Activated naive CD4-positive, alpha-beta T cell treated with anti-CD3 and anti-CD28 coated beads, Interleukin-2, amount 50 U/mL, for 72 hours (primary cell): ENCODE data around the gene SFI1. TPM values are rescaled to one million over a fixed set of nuclear protein-coding genes. Genes with fewer than 3 reads are reported as not detected.
"Not testable (repeated sequence)": the region's sequence is repeated elsewhere in the genome, so short reads cannot be mapped to it uniquely, and the experiment has no call there.

Experiments
- ATAC-seq, 2 donors: fragments of 150-1000 bp; cut with Tn5 transposase; 2 replicates each; pipeline ENCODE4 v1.10.0; 2021; ENCODE audit warnings: mild to moderate bottlenecking in 2 of 2, moderate library complexity in 2 of 2
- DNase-seq, 2 donors: peaks; one replicate each; pipeline ENCODE4 v3.0.0; 2021 to 2022; ENCODE audit warnings: low spot score in 2 of 2
- H3K27ac Mint-ChIP-seq, 2 donors: one replicate each; pipeline ENCODE4 v1.8.0; 2022; ENCODE audit warnings: mild to moderate bottlenecking in 2 of 2, mixed read lengths in 2 of 2
- H3K36me3 Mint-ChIP-seq, 2 donors: one replicate each; pipeline ENCODE4 v1.8.0; 2022; ENCODE audit warnings: mixed read lengths in 2 of 2
- H3K9me3 Mint-ChIP-seq, 2 donors: one replicate each; pipeline ENCODE4 v1.8.0; 2022; ENCODE audit warnings: mixed read lengths in 2 of 2
- total RNA-seq, 2 donors: library from RNA; stranded (reverse); gene quantifications; one replicate each; pipeline ENCODE4 v1.2.3, GENCODE V29; 2022

SFI1 gene
- total RNA-seq, 2 donors from 2014 or later, result 259 to 290 TPM

- DNase-seq (no peak), ATAC-seq (no peak)
- peaks cover 26 to 64% of the 10 kb centered on the region in 2 donors for H3K36me3 Mint-ChIP-seq
- no peaks in the 10 kb centered on the region for H3K9me3 Mint-ChIP-seq
- peak overlapping the region; percentile 44 to 62 for H3K27ac Mint-ChIP-seq
Observed at GRCh38 chr22:31509061-31509762, 12.9 kb downstream of the SFI1 start.

- DNase-seq (no peak), ATAC-seq (peak; percentile 46 to 49)
- Mint-ChIP-seq H3K9me3 (peaks cover 0 to 3% of the 10 kb centered on the region in 2 donors), H3K27ac (no peak overlapping the region), H3K36me3 (peaks cover 2 to 59% of the 10 kb centered on the region in 2 donors)
Observed at GRCh38 chr22:31520051-31520450, 23.7 kb downstream of the SFI1 start.

GRCh38 chr22:31524132-31524531, 27.8 kb downstream of the SFI1 start:
- Mint-ChIP-seq H3K27ac (peak overlapping the region; percentile 92 to 98), H3K36me3 (peaks cover 6 to 55% of the 10 kb centered on the region in 2 donors)
- H3K9me3 Mint-ChIP-seq, DNase-seq: not testable (repeated sequence)
- peak; percentile 39 to 68 for ATAC-seq

- H3K36me3 Mint-ChIP-seq, result peaks cover 6 to 62% of the 10 kb centered on the region in 2 donors
- ATAC-seq, result peak; percentile 83 to 87
Observed at GRCh38 chr22:31526270-31526669, 29.9 kb downstream of the SFI1 start.

GRCh38 chr22:31530823-31531195, 34.5 kb downstream of the SFI1 start:
- Mint-ChIP-seq H3K27ac (peak overlapping the region; percentile 36 to 78), H3K9me3 (no peaks in the 10 kb centered on the region), H3K36me3 (peaks cover 4 to 68% of the 10 kb centered on the region in 2 donors)
- DNase-seq, result no peak
- no peak for ATAC-seq

More at GRCh38 chr22:31526270-31526669, 29.9 kb downstream of the SFI1 start:
- Mint-ChIP-seq H3K9me3 (peaks cover 0 to 6% of the 10 kb centered on the region in 2 donors), H3K27ac (peak overlapping the region; percentile 92 to 98)
- peak; percentile 24 to 63 for DNase-seq

- ATAC-seq (no peak), DNase-seq (no peak)
- Mint-ChIP-seq H3K36me3 (peaks cover 4 to 60% of the 10 kb centered on the region in 2 donors), H3K27ac (peak overlapping the region in 1 of 2 donors; percentile 78), H3K9me3 (no peaks in the 10 kb centered on the region)
Observed at GRCh38 chr22:31532060-31532459, 35.7 kb downstream of the SFI1 start.

GRCh38 chr22:31533374-31533773, 37.0 kb downstream of the SFI1 start:
- peaks cover 4 to 64% of the 10 kb centered on the region in 2 donors for H3K36me3 Mint-ChIP-seq
- H3K9me3 Mint-ChIP-seq, result no peaks in the 10 kb centered on the region
- ATAC-seq (no peak), DNase-seq (no peak)
- H3K27ac Mint-ChIP-seq, result peak overlapping the region; percentile 78 to 85

GRCh38 chr22:31537019-31537535, 40.7 kb downstream of the SFI1 start:
- DNase-seq, result peak; percentile 40 to 76
- Mint-ChIP-seq H3K27ac (peak overlapping the region; percentile 91 to 97), H3K36me3 (peaks cover 20 to 60% of the 10 kb centered on the region in 2 donors), H3K9me3 (no peaks in the 10 kb centered on the region)
- ATAC-seq, result peak; percentile 87 to 92

- H3K36me3 Mint-ChIP-seq, result peaks cover 20 to 45% of the 10 kb centered on the region in 2 donors
- peak overlapping the region; percentile 84 to 91 for H3K27ac Mint-ChIP-seq
- no peaks in the 10 kb centered on the region for H3K9me3 Mint-ChIP-seq
- DNase-seq (no peak), ATAC-seq (peak; percentile 58 to 67)
Observed at GRCh38 chr22:31538815-31539214, 42.5 kb downstream of the SFI1 start.

- not testable (repeated sequence) for H3K9me3 Mint-ChIP-seq, ATAC-seq, DNase-seq
- Mint-ChIP-seq H3K27ac (peak overlapping the region in 1 of 2 donors; percentile 45), H3K36me3 (peaks cover 15 to 35% of the 10 kb centered on the region in 2 donors)
Observed at GRCh38 chr22:31540166-31540565, 43.8 kb downstream of the SFI1 start.

GRCh38 chr22:31540966-31541365, 44.6 kb downstream of the SFI1 start:
- no peak for DNase-seq
- Mint-ChIP-seq H3K27ac (peak overlapping the region; percentile 45 to 50), H3K36me3 (peaks cover 15 to 40% of the 10 kb centered on the region in 2 donors), H3K9me3 (no peaks in the 10 kb centered on the region)
- ATAC-seq, result no peak

- Mint-ChIP-seq H3K36me3 (peaks cover 5 to 34% of the 10 kb centered on the region in 2 donors), H3K9me3 (no peaks in the 10 kb centered on the region), H3K27ac (peak overlapping the region in 1 of 2 donors; percentile 55)
- ATAC-seq, result no peak
- no peak for DNase-seq
Observed at GRCh38 chr22:31544481-31545480, 48.4 kb downstream of the SFI1 start.

- Mint-ChIP-seq H3K36me3 (peaks cover 0 to 36% of the 10 kb centered on the region in 2 donors), H3K27ac (peak overlapping the region in 1 of 2 donors; percentile 56), H3K9me3 (no peaks in the 10 kb centered on the region)
- no peak for DNase-seq
- ATAC-seq, result no peak
Observed at GRCh38 chr22:31550871-31551370, 54.6 kb downstream of the SFI1 start.

- ATAC-seq (no peak), DNase-seq (no peak)
- Mint-ChIP-seq H3K36me3 (peaks cover 5 to 15% of the 10 kb centered on the region in 2 donors), H3K27ac (peak overlapping the region; percentile 51 to 89), H3K9me3 (no peaks in the 10 kb centered on the region)
Observed at GRCh38 chr22:31556627-31557203, 60.4 kb downstream of the SFI1 start.

GRCh38 chr22:31558546-31558945, 62.2 kb downstream of the SFI1 start:
- not testable (repeated sequence) for H3K27ac Mint-ChIP-seq, H3K9me3 Mint-ChIP-seq, DNase-seq, ATAC-seq
- peaks cover 5 to 26% of the 10 kb centered on the region in 2 donors for H3K36me3 Mint-ChIP-seq

GRCh38 chr22:31561238-31561887, 65.0 kb downstream of the SFI1 start:
- ATAC-seq (peak; percentile 85 to 86), DNase-seq (peak in 1 of 2 donors; percentile 58)
- H3K9me3 Mint-ChIP-seq, result no peaks in the 10 kb centered on the region
- peaks cover 4 to 28% of the 10 kb centered on the region in 2 donors for H3K36me3 Mint-ChIP-seq
- H3K27ac Mint-ChIP-seq, result peak overlapping the region; percentile 66 to 82
